DMS79 treated with DMSO at 0.1 percent for 48 hours (cell line): ENCODE measurements around the gene RTCB.

ENCODE experiments used
- DNase-seq: peaks from one replicate; lab custom pipeline; 2025; lab: John Stamatoyannopoulos, UW

RTCB gene

DNA sequence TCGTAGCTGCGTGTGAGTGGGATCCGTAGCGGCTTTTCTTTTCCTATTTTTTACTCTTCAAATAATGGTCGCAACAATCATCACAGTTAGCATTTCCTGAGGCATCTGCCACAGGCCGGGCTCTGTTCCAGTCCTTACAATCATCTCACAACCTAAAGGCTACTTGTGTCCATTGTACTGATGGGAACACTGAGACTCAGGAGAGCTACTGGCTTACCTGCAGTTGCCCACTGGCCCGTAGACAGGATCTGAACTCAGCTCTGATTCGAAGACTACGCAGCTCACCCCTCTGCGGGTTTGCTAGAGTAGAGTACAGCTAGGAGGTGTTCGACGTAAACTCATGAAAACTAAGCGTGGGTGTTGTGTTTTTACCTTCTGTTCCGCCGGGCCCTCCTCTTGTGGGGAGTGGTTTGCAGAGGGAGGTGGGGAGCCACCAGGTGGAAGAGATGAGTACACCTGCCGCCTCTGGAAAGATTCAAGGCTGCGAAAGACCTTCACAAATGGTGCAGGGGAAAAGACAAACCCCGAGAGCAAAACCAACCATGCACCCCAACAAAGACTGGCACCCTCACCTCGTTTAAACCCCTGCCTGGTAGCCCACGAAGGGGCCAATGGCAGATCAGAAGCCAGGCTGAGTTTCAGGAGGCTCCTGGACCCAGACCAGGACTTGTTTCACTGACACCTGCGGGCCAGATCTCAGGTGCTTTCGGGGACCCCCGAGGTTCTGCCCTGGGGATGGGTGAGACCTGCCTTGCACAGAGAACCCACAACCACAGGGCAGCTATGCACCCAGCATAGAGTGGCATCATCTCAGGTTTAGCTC lies 72.6 kb downstream of the RTCB start:
- DNase-seq, result no peak

DNA sequence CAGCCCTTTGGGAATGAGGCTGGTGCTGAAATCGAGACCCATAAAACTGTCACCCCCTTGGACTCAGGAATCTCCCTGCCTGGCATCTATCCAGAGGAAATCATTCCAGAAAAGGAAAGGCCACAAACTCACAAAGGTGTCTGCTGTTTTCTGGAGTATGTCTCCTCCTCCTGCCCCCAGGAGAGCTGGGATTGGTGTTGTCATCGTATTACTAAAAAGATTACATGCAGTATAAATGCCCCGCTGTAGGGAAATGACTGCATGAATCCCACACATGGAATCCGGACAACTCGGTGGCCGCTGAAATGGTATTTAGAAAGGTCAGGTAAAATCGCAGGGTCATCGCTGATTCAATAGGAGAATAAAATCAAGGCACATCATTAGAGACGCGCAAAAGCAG lies 73.3 kb downstream of the RTCB start:
- no peak for DNase-seq
